Neural crest cell (in vitro differentiated cells): Measurements from ENCODE around the gene LEPR. TPM values are rescaled to one million over a fixed set of nuclear protein-coding genes. Genes with fewer than 3 reads are reported as not detected.

Experiments used
- DNase-seq: peaks from one replicate; pipeline ENCODE4 v3.0.0; 2021; ENCODE audit warnings: low read depth, mixed read lengths, low spot score
- H3K27ac Mint-ChIP-seq: one replicate; pipeline ENCODE4 v1.8.0; 2021; ENCODE audit warnings: mild to moderate bottlenecking, mixed read lengths; ENCODE audit not compliant: unreplicated experiment
- H3K27me3 Mint-ChIP-seq: 2 replicates; pipeline ENCODE4 v1.8.0; 2021; ENCODE audit warnings: low read depth, mild to moderate bottlenecking, mixed read lengths
- H3K36me3 Mint-ChIP-seq: 2 replicates; pipeline ENCODE4 v1.8.0; 2021; ENCODE audit warnings: low read depth, mild to moderate bottlenecking, mixed read lengths
- H3K4me1 Mint-ChIP-seq: 2 replicates; pipeline ENCODE4 v1.8.0; 2021; ENCODE audit warnings: mixed read lengths
- H3K4me3 Mint-ChIP-seq: one replicate; pipeline ENCODE4 v1.8.0; 2021; ENCODE audit warnings: mild to moderate bottlenecking, mixed read lengths
- H3K9me3 Mint-ChIP-seq: 2 replicates; pipeline ENCODE4 v1.8.0; 2021; ENCODE audit warnings: mixed read lengths
- CTCF ChIP-seq: fragments of 200-600 bp; sonication (generic); conservative IDR thresholded peaks from 2 replicates; pipeline ENCODE4 v1.5.0; 2021; ENCODE audit warnings: antibody characterized with exemption, mild to moderate bottlenecking
- total RNA-seq: library from RNA; stranded (reverse); gene quantifications from 2 replicates; pipeline ENCODE4 v1.2.1, GENCODE V29; 2021

LEPR gene
- total RNA-seq, 1 donor from 2014 or later: 2.7 TPM

GRCh38 chr1:65412984-65413375 is 7.5 kb upstream of the LEPR start:
- H3K36me3 Mint-ChIP-seq: no peaks in the 10 kb centered on the region
- TF ChIP-seq CTCF: no peak
- DNase-seq: no peak
- H3K27ac Mint-ChIP-seq: no peak overlapping the region
- H3K9me3 Mint-ChIP-seq: no peaks in the 10 kb centered on the region
- peaks cover 17% of the 10 kb centered on the region for H3K27me3 Mint-ChIP-seq
- no peaks in the 10 kb centered on the region for H3K4me1 Mint-ChIP-seq
- H3K4me3 Mint-ChIP-seq: no peak overlapping the region

GRCh38 chr1:65414538-65414937 is 5.9 kb upstream of the LEPR start:
- H3K27me3 Mint-ChIP-seq: peaks cover 24% of the 10 kb centered on the region
- H3K4me1 Mint-ChIP-seq: peaks cover 4% of the 10 kb centered on the region
- no peak overlapping the region for H3K27ac Mint-ChIP-seq
- H3K4me3 Mint-ChIP-seq: no peak overlapping the region
- H3K9me3 Mint-ChIP-seq: no peaks in the 10 kb centered on the region
- DNase-seq: no peak
- no peak for TF ChIP-seq CTCF
- H3K36me3 Mint-ChIP-seq: no peaks in the 10 kb centered on the region

- H3K9me3 Mint-ChIP-seq: no peaks in the 10 kb centered on the region
- TF ChIP-seq CTCF: no peak
- H3K27me3 Mint-ChIP-seq: peaks cover 26% of the 10 kb centered on the region
- no peaks in the 10 kb centered on the region for H3K36me3 Mint-ChIP-seq
- no peak for DNase-seq
- peaks cover 10% of the 10 kb centered on the region for H3K4me1 Mint-ChIP-seq
- H3K4me3 Mint-ChIP-seq: no peak overlapping the region
- no peak overlapping the region for H3K27ac Mint-ChIP-seq
These were observed 3.7 kb upstream of the LEPR start for GRCh38 chr1:65416767-65417166.

GRCh38 chr1:65417729-65418128 is 2.7 kb upstream of the LEPR start:
- H3K4me1 Mint-ChIP-seq: peaks cover 10% of the 10 kb centered on the region
- no peaks in the 10 kb centered on the region for H3K36me3 Mint-ChIP-seq
- no peak for TF ChIP-seq CTCF

GRCh38 chr1:65418522-65419185 is 1.8 kb upstream of the LEPR start:
- no peaks in the 10 kb centered on the region for H3K9me3 Mint-ChIP-seq

More at GRCh38 chr1:65417729-65418128, 2.7 kb upstream of the LEPR start:
- H3K27ac Mint-ChIP-seq: no peak overlapping the region
- no peak for DNase-seq
- H3K9me3 Mint-ChIP-seq: no peaks in the 10 kb centered on the region
- H3K4me3 Mint-ChIP-seq: peak overlapping the region; percentile 32
- peaks cover 24% of the 10 kb centered on the region for H3K27me3 Mint-ChIP-seq

More at GRCh38 chr1:65418522-65419185, 1.8 kb upstream of the LEPR start:
- TF ChIP-seq CTCF: no peak
- Mint-ChIP-seq H3K4me1 (peaks cover 10% of the 10 kb centered on the region), H3K36me3 (no peaks in the 10 kb centered on the region), H3K27me3 (peaks cover 22% of the 10 kb centered on the region), H3K4me3 (no peak overlapping the region), H3K27ac (no peak overlapping the region)
- DNase-seq: no peak
